IPS-11a (cell line): ENCODE measurements around the gene AGL.
"Not testable (repeated sequence)": the region's sequence is repeated elsewhere in the genome, so short reads cannot be mapped to it uniquely, and the experiment has no call there.

ENCODE experiments used
- H3K4me3 ChIP-seq: one replicate; pipeline ENCODE4 v1.5.1; 2013; ENCODE audit warnings: low read depth, low read length, control low read depth

Gene AGL

DNA sequence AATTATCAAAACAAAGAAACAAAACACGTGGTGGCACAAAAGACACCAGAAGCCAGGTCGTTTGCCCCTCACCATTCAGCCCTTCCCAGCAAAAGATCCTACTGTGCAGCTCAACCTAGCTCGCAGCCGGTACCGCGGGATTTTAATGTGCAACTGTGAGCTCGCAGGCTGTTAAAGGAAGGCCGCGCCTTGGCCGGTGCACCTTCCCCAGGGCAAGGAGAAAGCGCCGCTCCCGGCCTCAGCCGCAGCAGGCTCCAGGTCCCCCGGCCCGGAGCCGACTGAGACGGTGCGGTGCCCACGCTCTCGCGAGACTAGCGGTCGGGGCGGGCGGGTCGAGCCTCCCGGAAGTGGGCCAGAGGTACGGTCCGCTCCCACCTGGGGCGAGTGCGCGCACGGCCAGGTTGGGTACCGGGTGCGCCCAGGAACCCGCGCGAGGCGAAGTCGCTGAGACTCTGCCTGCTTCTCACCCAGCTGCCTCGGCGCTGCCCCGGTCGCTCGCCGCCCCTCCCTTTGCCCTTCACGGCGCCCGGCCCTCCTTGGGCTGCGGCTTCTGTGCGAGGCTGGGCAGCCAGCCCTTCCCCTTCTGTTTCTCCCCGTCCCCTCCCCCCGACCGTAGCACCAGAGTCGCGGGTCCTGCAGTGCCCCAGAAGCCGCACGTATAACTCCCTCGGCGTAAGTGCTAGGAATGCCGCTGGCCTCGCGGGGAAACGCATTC, at the start of gene AGL:
Gene AGL, plus strand, starts transcription at position 618 of the 715 bp plus-strand sequence. CDS start 682 bp downstream, outside the sequence.
- peak within 1 kb of the TSS; percentile 71 for H3K4me3 ChIP-seq

DNA sequence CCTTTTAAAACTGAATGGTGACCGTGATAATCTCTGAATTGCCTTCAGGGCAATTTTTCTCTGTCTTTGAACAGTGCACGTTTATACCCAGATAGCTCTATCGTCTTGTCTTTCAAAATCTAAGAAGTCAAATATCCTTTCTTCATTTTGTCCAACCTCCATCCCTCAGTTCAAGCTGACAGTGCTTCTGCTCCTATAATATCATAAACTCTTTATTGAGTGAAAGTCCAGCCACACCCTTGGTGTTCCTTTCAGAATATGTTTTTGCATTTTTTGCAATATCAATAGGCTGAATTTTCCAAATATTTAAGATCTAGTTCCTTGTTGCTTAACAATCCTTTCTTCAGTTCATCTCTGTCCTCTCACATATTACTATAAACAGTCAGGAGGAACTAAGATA, 48.6 kb upstream of the AGL start:
- H3K4me3 ChIP-seq, result no peak overlapping the region

DNA sequence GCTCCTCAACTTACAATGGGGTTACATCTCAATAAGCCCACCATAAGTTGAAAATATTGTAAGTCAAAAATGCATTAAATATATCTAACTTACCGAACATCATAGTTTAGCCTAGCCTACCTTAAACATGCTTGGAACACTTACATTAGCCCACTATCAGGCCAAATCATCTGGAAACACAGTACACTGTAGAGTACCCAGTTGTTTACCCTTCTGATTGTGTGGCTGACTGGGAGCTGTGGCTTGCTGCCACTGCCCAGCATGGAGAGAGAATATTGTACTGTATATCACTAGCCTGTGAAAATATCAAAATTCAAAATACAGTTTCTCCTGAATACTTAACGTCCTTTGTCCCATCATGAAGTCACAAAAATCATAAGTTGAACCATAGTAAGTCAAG, 43.3 kb upstream of the AGL start:
- no peak overlapping the region for H3K4me3 ChIP-seq

DNA sequence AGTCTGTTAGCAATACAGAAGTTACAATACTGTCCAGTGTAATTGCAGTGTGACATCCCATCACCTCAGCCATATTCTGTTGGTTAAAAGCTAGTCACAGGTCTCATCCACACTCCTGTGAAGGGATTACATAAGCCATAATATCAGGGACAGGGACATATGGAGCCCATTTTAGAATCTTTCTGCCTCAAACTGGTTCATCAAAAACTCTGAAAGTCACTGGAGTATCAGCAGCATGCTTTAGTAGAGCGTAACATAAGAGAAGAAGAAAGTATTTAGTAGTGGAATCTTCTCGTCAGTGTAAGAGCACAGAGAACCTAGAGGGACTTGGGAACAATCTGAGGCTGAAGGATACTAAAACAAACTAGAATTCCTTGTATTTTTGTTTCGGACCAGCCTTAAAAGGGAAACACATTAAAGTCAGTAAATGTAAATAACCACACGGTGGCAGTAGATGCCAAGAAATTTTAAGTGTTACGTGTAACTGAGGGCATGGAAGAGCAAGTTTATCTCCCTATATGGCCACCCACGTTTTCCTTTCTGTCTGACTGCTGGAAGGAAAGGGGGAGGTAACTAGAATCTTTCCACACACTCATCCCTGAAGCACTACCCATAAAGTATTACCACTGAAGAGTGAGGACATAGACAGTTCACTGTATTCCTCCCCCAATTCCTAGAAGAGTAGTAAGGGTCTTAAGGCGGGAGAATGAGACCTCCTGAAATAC, 41.6 kb upstream of the AGL start:
- no peak overlapping the region for H3K4me3 ChIP-seq

DNA sequence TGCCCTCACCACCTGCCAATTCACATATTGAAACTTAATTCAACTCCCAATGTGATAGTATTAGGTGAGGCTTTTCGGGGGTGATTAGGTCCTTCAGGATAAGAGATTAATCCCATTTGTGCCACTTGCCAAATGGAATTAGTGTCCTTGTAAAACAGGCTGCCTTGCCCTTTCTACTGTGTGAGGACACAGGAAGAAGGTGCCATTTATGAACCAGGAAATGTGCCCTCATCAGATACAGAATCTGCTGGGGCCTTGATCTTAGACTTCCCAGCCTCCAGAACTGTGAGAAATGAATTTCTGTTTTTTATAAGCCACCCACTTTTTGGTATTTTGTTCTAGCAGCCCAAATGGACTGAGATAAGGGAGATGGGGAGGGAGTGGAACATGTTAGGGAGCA, 39.1 kb upstream of the AGL start:
- H3K4me3 ChIP-seq, result no peak overlapping the region

DNA sequence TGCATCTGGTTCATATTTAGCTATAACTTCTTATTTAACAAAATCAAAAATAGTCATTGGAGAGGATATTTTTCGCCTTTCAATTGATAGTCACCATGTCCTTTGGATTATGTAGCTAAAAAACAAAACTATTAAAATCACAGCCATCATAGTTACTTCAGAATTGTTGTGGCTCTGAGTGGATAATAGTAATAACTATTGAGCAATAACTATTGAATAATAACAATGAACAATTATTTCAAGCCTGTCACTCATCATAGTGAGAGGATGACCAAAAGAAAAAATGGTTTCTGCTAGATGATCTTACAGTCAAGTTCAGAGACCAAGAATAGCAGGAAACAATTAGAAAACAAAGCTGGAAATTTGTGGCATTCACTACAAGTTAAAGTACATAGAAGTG, 38.4 kb upstream of the AGL start:
- no peak overlapping the region for H3K4me3 ChIP-seq

DNA sequence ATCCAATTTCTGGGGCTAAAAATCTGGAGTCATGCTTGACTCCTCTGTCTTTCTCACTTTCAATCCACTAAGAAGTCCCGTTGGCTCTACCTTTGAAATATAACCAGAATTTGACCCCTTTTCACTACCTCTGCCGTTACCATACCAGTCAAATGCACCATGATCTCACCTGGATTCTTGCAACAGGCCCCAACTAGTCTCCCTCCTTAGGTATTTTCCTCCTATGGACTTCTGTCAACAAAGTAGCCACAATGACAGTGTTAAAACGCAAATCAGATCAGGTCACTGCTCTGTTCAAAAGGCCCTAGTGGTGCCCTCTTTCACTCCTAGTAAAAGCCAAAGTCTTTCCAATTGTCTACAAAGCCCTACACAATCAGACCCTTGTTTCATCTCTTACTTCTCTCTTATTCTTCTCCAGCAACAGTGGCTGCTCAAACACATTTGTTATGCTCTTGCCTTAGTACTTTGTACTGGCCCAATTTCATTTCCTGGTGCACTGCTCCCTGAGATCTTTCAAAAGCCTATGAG, 35.7 kb upstream of the AGL start:
- H3K4me3 ChIP-seq, result no peak overlapping the region

DNA sequence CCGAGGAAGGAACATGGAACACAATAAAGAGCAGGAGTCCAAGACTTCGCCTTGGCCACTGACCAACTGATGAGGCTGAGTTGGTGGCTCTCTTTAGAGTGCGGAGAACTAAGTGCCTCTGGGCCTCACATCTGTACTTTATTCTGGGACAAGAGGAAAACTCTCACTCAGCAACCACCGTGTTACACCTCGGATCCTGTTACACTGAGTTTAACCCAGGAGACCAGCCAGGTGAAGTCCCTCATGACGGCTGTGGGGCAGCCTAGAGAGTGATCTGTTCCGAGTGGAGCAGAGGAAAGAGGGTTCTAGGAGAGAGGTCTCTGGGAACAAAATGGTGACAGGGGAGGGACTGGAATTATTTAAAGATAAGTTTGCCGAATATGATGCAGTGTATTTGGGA, 33.5 kb upstream of the AGL start:
- H3K4me3 ChIP-seq, result no peak overlapping the region

DNA sequence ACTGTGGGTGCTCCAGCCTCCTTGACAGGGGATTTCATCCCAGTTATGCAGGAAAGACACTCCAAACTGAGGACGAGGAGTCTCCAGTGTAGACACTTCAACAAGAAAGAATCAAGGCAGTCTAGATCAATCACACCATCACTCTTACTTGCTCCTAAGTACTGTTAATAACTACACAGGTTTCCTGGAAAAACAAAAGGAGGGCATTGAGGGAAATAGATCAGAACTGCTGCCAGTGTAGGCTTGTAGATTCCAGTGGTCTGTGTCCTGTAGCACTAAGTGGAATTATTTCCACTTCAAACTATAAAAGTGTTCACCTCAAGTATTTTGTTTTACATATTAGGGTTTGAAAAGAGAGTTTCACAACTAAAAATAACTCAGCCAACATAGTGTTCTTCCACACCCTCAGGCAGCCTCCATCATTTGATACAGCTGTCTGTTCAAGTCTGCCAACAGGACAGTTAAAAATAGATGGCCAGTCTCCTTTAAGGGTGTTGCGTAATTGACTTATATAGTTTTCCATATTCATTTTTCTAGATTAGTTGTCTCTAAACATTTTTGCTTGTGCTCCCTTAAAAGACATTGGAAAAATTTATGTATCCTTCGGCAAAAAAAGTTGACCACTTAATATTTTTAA, 32.0 kb upstream of the AGL start:
- no peak overlapping the region for H3K4me3 ChIP-seq

DNA sequence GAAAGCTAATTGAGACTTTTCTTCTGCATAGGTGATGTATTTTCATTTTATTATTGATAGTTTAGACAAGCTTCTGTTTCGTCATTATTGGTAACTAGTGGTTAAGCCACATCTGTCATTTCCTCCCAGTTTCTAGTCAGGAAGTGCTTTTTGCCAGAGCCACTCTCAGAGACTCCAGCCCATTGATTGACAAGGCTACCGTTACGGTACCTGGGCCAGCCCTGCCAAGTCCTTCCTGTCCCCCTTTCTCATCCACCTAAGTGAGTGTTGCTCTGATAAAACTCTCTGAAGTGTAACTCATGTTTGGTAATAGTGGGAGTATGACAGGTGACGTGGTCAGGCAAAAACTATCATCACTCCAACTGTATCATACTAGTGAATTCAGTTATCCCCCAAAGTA, 29.6 kb upstream of the AGL start:
- H3K4me3 ChIP-seq, result no peak overlapping the region

DNA sequence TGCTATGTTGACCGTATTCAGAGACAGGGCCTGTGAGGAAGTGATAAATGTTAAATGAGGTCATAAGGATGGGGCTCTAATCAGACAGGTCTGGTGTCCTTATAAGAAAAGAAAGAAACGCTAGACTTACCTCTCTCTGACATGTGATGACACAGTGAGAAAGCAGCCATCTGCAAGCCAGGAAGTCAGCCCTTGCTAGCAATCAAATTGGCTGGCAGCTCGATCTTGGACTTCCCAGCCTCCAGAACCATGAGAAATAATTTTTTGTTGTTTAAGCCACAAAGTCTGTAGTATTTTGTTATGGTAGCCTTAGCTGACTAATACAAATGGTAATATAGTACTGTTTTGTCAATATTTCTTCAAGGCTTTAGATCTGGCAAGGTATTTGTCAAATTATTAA, 25.1 kb upstream of the AGL start:
- no peak overlapping the region for H3K4me3 ChIP-seq

DNA sequence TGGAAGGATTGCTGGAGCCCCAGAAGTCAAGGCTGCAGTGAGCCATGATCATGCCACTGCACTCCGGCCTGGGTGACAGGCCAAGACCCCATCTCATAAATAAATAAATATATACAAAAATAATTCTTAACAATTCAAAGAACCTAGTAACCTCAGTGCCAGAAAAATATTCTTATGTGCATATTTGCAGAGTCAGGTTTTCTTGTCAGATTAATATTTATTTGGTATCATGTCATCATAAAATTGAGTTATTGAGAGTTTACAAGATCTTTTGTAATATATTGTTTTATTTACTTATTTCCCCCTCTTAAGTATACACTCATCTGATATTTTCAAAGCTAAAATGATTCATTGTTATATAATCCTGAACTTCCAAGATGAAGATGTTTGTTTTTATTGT, 24.5 kb upstream of the AGL start:
- H3K4me3 ChIP-seq, result no peak overlapping the region

DNA sequence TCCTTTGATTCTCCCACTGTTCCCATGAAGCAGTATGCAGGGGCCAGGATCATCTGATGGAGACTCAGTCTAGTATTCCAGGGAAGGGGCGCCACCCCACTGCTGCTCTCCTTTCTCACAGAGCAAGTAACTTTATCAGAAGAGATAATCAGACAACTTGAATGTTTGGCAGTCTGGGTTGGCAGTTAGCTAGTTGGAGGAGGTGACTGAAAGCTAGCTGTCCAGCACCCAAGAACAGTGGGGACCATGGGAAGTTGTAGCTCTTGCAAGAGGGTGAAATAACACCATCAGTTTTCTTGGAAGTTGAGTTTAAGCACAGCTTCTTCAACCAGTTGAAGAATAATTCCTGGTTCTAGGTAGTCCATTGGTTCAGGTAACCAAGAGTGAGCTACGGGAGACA, 22.2 kb upstream of the AGL start:
- no peak overlapping the region for H3K4me3 ChIP-seq

DNA sequence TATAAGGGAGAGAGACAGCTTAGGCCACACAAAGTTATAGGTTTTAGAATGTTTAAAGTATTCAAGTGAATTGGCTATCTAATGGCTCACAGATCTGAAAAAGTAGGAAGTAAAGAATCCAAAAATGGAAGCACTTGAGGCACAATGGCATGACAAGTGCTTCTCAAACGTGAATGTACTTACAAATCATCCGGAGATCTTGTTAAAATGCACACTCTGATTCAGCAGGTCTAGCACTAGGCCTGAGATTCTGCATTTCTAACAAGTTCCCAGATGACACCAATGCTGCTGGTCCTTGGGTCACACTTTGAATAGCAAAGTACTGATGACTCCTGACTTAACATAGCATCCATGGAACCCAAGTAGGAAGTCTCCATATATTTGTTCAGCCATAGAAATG, 20.9 kb upstream of the AGL start:
- H3K4me3 ChIP-seq, result no peak overlapping the region

DNA sequence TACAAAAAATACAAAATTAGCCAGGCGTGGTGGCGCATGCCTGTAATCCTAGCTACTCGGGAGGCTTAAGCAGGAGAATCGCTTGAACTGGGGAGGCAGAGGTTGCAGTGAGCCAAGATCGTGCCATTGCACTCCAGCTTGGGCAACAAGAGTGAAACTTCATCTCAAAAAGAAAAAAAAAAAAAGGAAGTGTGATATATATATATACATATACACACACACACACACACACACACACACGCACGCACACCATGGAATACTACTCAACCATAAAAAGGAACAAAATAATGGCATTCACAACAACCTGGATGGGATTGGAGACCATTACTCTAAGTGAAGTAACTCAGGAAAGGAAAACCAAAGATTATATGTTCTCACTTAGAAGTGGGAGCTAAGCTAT, 16.2 kb upstream of the AGL start:
- H3K4me3 ChIP-seq, result not testable (repeated sequence)

DNA sequence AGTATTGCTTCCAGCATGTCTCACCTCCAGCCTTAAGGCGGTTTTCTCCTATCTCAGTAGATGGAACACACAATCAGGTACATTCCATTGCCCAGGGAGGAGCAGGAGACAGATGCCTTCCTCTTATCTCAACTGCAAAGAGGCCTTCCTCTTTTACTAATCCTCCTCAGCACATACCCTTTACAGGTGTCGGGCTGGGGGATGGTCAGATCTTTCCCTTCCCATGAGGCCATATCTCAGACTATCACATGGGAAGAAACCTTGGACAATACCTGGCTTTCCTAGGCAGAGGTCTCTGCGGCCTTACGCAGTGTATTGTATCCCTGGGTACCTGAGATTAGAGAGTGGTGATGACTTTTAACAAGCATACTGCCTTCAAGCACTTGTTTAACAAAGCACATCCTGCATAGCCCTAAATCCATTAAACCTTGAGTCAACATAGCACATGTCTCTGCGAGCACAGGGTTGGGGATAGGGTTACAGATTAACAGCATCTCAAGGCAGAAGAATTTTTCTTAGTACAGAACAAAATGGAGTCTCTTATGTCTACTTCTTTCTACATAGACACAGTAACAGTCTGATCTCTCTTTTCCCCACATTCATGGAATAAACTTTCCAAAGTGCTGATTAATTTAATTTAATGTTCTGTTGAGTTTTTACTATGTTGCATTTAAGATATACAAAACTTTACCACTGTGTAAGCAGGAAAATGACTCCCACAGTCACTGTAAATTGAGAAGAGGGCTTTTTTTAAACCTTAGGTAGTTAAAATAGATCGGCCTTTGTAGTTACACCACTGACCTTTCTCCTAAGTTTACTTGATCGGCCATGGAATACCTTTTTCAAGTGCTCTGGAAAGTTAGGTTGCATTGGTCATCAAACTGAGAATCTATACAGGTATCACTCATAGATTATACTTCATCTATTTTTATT, 13.7 kb upstream of the AGL start:
- H3K4me3 ChIP-seq, result not testable (repeated sequence)

DNA sequence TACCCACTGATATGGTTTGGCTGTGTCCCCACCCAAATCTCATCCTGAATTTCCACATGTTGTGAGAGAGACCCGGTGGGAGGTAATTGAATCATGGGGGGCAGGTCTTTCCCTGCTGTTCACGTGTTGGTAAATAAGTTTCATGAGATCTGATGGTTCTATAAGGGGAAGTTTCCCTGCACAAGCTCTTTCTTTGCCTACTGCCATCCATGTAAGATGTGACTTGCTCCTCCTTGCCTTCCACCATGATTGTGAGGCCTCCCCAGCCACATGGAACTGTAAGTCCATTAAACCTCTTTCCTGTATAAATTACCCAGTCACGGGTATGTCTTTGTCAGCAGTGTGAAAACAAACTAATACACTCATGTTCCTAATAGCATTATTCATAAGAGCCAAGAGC, 9.8 kb upstream of the AGL start:
- H3K4me3 ChIP-seq, result not testable (repeated sequence)

DNA sequence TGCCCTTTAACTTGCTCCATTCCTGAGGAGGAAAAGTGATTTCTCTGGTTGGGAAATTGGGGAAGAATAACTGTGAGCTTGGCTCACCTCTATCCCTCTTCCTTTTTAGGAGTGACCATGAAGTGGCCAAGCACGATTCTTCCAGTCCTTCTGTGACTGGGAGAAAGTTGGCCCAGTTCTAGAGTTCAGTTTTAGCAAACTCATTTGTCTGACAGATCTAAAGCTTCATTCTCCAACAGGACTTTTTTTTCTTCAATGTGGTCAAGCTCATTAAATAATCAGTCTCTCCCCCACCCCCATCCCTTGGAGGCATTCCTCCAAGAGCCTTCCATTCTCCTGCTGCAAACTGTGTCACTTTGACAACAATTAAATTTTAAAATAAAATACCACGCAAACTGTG, 6.4 kb upstream of the AGL start:
- no peak overlapping the region for H3K4me3 ChIP-seq

DNA sequence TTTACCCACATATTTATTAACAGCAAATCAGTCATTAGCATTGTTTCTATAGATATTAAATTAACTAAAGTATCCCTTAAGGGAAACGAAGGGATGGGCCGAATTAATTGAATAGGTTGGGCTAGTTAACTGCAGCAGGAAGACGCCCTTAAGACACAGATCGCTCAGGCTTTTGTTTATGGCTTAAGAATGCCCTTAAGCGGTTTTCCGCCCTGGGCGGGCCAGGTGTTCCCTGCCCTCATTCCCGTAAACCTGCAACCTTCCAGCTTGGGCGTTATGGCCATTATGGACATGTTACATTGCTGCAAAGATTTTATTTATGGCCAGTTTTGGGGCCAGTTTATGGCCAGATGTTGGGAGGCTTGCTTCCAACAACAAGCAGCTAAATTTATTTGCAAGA, 5.0 kb upstream of the AGL start:
- H3K4me3 ChIP-seq, result not testable (repeated sequence)

DNA sequence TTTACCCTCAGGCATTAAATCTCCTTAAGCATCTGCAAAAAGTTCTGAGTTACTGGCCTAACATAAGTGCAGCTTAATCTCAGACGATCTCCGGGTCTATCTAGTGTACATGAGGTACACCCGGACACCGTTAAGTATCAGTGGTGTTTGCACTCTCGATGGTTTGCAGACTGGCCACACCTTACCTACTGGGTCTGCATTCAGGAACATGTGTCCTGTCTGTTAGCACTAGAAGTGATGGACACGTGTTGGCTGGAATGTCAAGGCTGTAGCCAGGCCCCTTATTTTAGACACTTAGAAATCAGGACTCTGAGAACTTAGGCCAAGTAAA, 783 bp upstream of the AGL start:
- H3K4me3 ChIP-seq, result peak overlapping the region; percentile 71
